Ecto neural progenitor cell (in vitro differentiated cells): Measurements from ENCODE around the gene TET1.
"Not testable (repeated sequence)": the region's sequence is repeated elsewhere in the genome, so short reads cannot be mapped to it uniquely, and the experiment has no call there.

ENCODE experiments used
- DNase-seq: peaks from one replicate; pipeline ENCODE4 v3.0.0-alpha.2; 2018; ENCODE audit warnings: low spot score

Gene TET1

DNA sequence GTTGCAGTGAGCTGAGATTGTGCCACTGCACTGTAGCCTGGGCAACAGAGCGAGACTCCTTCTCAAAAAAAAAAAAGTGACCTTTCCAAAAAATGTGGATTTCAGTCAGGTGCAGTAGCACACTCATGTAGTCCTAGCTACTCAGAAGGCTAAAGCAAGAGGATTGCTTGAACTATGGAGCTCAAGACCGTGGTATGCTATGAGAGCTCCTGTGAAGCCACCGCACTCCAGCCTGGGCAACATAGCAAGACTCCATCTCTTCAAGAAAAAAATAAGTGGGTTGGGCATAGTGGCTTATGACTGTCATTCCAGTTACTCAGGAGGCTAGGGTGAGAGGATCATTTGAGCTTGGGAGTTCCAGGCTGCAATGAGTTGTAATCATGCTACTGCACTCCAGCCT, 51.1 kb downstream of the TET1 start:
- no peak for DNase-seq

GRCh38 chr10:68613974-68614373, 53.8 kb downstream of the TET1 start:
- DNase-seq: not testable (repeated sequence)

GRCh38 chr10:68617691-68618090, 57.6 kb downstream of the TET1 start:
- not testable (repeated sequence) for DNase-seq

- DNase-seq: no peak
Observed at GRCh38 chr10:68618234-68618633, 58.1 kb downstream of the TET1 start.

GRCh38 chr10:68619595-68619994, 59.5 kb downstream of the TET1 start:
- DNase-seq: no peak

- no peak for DNase-seq
Observed at GRCh38 chr10:68625316-68625921, 65.3 kb downstream of the TET1 start.

- no peak for DNase-seq
Observed at GRCh38 chr10:68628576-68629127, 68.5 kb downstream of the TET1 start.

DNA sequence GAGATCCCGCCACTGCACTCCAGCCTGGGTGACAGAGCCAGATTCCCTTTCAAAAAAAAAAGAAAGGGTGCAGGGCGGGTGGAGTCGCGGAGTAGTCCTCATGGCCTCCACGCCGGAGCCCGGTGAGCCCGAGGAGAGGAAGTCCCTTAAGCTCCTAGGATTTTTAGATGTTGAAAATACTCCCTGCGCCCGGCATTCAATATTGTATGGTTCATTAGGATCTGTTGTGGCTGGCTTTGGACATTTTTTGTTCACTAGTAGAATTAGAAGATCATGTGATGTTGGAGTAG, 72.1 kb downstream of the TET1 start:
- not testable (repeated sequence) for DNase-seq

- DNase-seq: no peak
Observed at GRCh38 chr10:68633281-68633680, 73.1 kb downstream of the TET1 start.

DNA sequence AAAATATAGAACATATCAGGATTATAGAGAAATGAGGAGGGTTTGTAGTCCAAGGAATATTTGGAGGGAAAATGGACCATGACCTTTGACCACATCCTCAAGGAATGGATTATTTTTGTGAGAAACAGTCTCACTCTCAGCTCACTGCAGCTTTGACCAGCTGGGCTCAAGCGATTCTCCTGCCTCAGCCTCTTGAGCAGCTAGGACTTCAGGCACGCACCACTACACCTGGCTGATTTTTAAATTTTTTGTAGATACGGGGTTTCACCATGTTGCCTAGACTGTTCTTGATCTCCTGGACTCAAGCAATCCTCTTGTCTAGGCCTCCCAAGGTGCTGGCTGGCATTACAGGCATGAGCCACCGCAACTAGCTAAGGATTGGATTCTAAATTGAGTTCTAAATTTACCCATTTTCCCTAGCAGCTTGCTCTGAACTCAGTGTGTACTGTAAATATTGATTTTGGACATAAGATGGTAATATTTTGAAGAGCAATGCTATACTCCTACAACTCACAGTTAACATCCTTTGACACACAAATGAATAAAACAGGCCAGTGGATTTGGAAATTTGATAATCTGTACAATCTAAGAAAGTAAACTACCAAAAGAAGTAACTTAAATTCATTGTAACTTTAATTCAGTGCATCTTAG, 73.8 kb downstream of the TET1 start:
- no peak for DNase-seq

DNA sequence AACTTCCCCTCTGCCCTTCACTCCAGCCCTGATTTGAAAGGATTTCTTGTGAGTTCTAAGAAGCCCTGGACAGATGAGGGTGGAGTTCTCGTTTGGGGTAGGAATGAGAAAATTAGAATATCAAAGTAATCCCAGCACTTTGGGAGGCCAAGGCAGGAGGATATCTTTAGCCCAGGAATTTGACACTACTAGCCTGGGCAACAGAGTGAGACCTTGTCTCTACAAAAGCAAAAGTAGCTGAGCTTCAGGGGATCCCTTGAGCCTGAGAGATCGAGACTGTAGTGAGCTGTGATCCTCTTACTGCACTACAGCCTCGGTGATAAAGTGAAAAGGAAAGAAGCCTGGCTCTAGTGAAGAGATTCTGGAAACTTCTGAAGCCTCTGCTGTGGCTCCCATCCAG, 76.2 kb downstream of the TET1 start:
- no peak for DNase-seq

DNA sequence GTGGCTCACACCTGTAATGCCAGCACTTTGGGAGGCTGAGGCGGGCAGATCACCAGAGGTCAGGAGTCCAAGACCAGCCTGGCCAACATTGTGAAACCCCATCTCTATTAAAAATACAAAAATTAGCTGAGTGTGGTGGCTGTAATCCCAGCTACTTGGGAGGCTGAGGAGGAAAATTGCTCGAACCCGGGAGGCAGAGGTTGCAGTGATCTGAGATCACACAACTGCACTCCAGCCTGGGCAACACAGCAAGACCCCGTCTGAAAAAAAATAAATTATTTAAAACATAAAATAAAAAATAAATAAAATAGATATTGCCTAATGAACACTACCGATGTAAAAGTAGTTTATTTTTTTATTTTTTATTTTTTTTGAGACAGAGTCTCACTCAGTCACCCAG, 83.4 kb downstream of the TET1 start:
- DNase-seq: not testable (repeated sequence)

DNA sequence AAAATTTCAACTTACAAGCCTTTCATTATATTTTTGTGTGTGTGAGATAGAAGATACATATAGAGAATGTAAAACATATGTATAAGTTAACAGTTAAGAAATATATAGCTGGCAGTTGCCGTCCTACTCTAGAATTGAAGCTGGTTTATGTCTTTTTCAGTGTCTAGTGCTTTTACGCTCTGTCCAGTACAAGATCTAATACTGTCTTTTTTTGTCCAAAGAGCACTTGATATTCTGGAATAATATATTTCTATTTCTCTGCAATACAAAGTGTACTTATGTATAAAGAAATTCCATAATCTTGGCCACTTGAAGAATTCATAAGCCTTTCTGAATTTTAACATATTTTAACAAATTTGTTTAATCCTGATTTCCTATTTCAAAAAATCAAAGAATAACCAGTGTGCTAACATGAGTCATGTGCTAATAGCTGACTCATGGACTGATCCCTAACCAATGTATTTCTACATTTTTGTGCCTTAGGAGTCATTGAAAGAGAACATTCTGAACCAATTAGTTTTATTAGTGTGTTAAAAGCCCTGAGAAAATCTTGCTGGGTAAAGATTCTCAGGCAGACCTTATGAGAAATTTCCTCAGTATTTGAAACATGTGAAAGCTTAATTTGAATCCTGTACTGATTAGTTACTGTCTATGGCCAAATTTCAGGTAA, 87.7 kb downstream of the TET1 start:
- DNase-seq: no peak

DNA sequence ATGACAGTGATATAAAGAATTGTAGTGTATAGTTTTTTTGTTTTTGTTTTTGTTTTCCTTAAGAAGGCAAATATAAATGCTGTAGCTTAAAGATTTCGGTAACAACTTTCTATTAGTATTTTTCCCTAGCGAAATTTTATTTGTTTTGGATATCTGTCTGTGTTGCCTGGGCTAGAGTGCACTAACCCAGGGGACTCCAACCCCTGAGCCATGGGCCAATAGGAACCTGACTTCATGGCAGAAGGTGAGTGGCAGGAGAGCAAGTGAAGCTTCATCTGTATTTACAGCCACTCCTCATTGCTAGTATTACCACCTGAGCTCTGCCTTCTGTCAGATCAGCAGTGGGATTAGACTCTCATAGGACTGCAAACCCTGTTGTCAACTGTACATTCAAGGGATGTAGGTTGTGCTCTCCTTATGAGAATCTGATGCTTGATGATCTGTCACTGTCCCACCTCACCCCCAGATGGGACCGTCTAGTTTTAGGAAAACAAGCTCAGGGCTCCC, 95.5 kb downstream of the TET1 start:
- no peak for DNase-seq

- DNase-seq: no peak
Observed at GRCh38 chr10:68665841-68666240, 105.7 kb downstream of the TET1 start.

DNA sequence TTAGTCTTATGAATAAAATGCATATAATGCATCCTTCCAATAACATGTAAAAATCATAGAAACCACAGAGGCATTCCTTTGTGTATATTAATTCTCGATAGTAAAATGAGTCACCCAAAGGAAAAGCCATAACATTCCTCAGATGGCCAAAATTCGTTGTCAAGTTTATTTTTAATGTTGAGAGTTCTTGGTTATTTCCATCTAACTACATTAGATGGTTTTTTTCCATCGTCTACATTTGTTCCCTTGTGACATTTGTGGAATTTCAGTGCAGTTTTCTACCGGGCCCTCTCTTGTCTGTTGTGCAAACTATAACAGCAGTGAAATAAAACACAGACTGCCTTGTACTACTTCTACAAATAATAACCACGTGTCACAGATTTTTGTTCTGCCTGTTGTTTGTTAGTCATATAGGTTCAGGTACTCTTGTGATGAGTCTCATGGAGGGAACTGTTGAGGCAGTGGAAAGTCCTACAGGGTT, 106.2 kb downstream of the TET1 start:
- no peak for DNase-seq

GRCh38 chr10:68668231-68668630, 108.1 kb downstream of the TET1 start:
- DNase-seq: no peak

GRCh38 chr10:68668972-68669371, 108.8 kb downstream of the TET1 start:
- DNase-seq: no peak

- no peak for DNase-seq
Observed at GRCh38 chr10:68684413-68684812, 124.3 kb downstream of the TET1 start.

DNA sequence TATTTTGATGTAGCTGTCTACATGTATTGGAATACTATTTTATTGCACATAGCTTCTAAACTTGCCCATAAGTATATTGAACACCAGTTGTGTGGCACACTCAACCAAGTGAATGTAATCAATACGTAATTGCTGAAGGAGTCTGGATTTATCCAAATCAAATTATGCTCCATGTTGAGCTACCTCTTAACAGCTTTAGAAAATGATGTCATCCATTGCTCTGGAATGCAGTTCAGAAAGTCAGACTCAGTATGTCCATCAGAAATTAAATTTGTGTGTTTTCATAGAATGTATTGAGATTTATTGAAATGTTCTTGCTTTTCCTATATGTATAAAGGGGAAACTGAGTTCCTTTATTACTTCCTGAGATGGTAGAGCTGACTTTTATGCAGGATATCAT, 135.9 kb downstream of the TET1 start:
- DNase-seq: no peak

DNA sequence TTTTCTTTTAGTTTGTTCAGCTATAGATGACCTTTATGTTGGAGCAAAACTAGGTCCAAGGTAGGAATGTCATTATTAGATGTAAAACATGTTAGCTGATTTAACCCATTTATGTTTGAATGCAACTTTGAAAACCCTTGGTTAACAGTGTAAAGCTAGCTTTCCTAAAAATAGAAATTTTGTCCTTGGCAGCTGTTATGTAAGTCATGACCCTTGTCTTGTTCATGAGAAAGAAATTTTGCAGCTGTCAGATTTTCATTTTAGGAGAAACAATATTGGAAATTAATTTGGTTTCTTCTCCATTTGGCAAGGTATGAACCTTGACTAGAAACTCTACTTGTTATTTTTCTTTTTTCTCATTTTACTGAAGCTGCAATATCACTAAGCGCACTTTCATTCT, 137.0 kb downstream of the TET1 start:
- DNase-seq: no peak

- DNase-seq: no peak
Observed at GRCh38 chr10:68700197-68700596, 140.1 kb downstream of the TET1 start.

DNA sequence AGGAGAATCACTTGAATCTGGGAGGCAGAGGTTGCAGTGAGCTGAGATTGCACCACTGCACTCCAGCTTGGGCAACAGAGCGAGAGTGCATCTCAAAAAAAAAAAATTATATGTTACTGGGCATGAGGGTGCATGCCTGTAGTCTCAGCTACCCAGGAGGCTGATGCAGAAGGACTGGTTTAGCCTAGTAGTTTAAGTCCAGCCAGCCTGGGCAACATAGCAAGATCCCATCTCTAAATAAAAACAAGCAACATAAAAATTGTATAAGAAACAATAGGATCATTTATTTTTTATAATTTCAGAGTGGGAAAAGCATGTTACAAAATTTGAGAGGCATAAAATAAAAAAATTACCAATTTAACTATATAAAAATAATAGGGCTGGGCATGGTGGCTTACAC, 145.4 kb downstream of the TET1 start:
- no peak for DNase-seq
